ENCODE data around the gene ZNF821.
"Not testable (repeated sequence)": the region's sequence is repeated elsewhere in the genome, so short reads cannot be mapped to it uniquely, and the experiment has no call there.

DNA sequence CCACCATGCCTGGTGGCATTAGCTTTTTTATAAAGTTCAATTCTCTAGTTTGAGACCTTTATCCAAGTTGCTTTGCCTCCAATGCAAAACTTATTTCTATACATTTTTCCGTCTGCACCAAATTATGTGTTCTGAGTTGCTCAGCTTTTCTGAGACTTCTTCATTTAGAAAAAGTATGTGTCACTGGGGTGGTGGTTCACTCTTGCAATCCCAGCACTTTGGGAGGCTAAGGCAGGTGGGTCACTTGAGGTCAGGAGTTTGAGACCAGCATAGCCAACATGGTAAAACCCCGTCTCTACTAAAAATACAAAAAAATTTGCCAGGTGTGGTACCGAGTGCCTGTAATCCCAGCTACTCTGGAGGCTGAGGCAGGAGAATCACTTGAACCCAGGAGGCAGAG lies 52.3 kb downstream of the ZNF821 start:
- TF ChIP-seq, protein P1, sequence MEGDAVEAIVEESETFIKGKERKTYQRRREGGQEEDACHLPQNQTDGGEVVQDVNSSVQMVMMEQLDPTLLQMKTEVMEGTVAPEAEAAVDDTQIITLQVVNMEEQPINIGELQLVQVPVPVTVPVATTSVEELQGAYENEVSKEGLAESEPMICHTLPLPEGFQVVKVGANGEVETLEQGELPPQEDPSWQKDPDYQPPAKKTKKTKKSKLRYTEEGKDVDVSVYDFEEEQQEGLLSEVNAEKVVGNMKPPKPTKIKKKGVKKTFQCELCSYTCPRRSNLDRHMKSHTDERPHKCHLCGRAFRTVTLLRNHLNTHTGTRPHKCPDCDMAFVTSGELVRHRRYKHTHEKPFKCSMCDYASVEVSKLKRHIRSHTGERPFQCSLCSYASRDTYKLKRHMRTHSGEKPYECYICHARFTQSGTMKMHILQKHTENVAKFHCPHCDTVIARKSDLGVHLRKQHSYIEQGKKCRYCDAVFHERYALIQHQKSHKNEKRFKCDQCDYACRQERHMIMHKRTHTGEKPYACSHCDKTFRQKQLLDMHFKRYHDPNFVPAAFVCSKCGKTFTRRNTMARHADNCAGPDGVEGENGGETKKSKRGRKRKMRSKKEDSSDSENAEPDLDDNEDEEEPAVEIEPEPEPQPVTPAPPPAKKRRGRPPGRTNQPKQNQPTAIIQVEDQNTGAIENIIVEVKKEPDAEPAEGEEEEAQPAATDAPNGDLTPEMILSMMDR (IDR thresholded peaks at IDR 0.05), result not testable (repeated sequence)
- not testable (repeated sequence) for TF ChIP-seq POLR2A (IDR thresholded peaks at IDR 0.05)

Measured in right lobe of liver (tissue), 4 donors.